Right lobe of liver (tissue), 6 donors: ENCODE results near the gene MEGF8. TPM values are rescaled to one million over a fixed set of nuclear protein-coding genes. Genes with fewer than 3 reads are reported as not detected.

ENCODE experiments used
- ATAC-seq, 4 donors: fragments of 200-7000 bp; cut with Tn5 transposase; one replicate each; pipeline ENCODE4 v1.9.1; 2020; ENCODE audit warnings: mild to moderate bottlenecking in 4 of 4, moderate library complexity in 4 of 4
- DNase-seq, 3 donors: peaks; one replicate each; pipeline ENCODE4 v3.0.0-alpha.2; 2020
- H3K27ac ChIP-seq, 3 donors: fragments of 200-600 bp; one replicate each; pipeline ENCODE4 v1.8.0; 2022
- H3K27me3 ChIP-seq, 2 donors: fragments of 200-600 bp; one replicate each; pipeline ENCODE4 v1.8.0; 2022
- H3K36me3 ChIP-seq, 4 donors: fragments of 200-600 bp; sonication (generic) in 1 of 4; one replicate each; pipeline versions ENCODE4 v1.5.1 to v1.8.0; 2017 to 2022; ENCODE audit warnings: control low read depth in 1 of 4
- H3K4me1 ChIP-seq, 4 donors: fragments of 200-600 bp; sonication (generic) in 1 of 4; one replicate each; pipeline versions ENCODE4 v1.5.1 to v1.8.0; 2017 to 2022; ENCODE audit warnings: control low read depth in 1 of 4
- H3K4me3 ChIP-seq, 3 donors: fragments of 200-600 bp; one replicate each; pipeline ENCODE4 v1.8.0; 2022
- H3K9me3 ChIP-seq, 4 donors: fragments of 200-600 bp; sonication (generic) in 1 of 4; one replicate each; pipeline versions ENCODE4 v1.5.1 to v1.8.0; 2017 to 2022; ENCODE audit warnings: control low read depth in 1 of 4
- POLR2A ChIP-seq: fragments of 450-650 bp; IDR thresholded peaks from one replicate; pipeline ENCODE4 v1.6.1; 2017; ENCODE audit warnings: antibody characterized with exemption, mild to moderate bottlenecking
- WGBS: methylation state at CpG from one replicate; pipeline ENCODE4 v1.1.6; 2018; ENCODE audit warnings: low coverage, low lambda C conversion rate; ENCODE audit not compliant: insufficient coverage; ENCODE audit errors: missing lambda C conversion rate; 5-methylcytosine and 5-hydroxymethylcytosine counted together
- intact Hi-C, 2 donors: fragments of 100-400 bp; cut with DNase I; formaldehyde crosslinking; loops; one replicate each; pipeline versions ENCODE4 v1.11.2 to v1.14.1; 2022
- total RNA-seq, 6 experiments: library from RNA; depleted of rRNA in 2 of 6; stranded (reverse); fragments of >200 nt in 2 of 6; fragmentation: NEBNext Ultra II Directional in 3 of 6; extraction: Animal tissue kit (Norgen Biotek cat#: 25700) in 3 of 6; gene quantifications; one replicate each; pipeline versions ENCODE4 v1.1.0 to v1.2.4, GENCODE V29; 2016 to 2023
- TF ChIP-seq, protein P1 (sequence below), 4 donors: fragments of 200-600 bp in 3 of 4; fragments of 450-650 bp in 1 of 4; IDR thresholded peaks; one replicate each; pipeline versions ENCODE4 v1.5.1 to v1.8.0; 2016 to 2022; ENCODE audit warnings: antibody characterized with exemption in 4 of 4, mild to moderate bottlenecking in 2 of 4
- donor health status: DM: no; HTN: yes; CAD: no.
- donor health status: DM: no; HTN: no; CAD: no.
- donor health status: DM: no; HTN: no; CAD: no.
- donor health status: DM: no; HTN: yes; CAD: no.
- donor health status: DM: no; HTN: yes; CAD: no.

The MEGF8 gene
- total RNA-seq, 6 experiments from 2014 or later = 5.5 to 11.0 (median 8.7) TPM

DNA sequence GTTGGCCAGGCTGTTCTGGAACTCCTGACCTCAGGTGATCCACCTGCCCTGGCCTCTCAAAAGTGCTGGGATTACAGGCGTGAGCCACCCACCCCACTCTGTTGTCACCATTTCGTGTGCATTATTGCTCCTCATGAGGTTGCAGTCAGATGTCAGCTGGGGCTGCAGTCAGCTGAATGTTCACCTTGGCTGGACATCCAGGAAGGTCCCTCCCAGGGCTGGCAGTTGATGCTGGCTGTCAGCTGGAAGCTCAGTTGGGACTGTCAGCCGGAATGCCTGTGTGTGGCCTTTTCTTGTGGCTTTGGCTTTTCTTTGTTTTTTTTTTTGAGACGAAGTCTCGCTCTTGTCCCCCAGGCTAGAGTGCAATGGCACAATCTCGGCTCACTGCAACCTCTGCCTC, 6.6 kb downstream of the MEGF8 start:
- intact Hi-C loops = no loop called here
- TF ChIP-seq POLR2A = no peak
- TF ChIP-seq, protein P1, sequence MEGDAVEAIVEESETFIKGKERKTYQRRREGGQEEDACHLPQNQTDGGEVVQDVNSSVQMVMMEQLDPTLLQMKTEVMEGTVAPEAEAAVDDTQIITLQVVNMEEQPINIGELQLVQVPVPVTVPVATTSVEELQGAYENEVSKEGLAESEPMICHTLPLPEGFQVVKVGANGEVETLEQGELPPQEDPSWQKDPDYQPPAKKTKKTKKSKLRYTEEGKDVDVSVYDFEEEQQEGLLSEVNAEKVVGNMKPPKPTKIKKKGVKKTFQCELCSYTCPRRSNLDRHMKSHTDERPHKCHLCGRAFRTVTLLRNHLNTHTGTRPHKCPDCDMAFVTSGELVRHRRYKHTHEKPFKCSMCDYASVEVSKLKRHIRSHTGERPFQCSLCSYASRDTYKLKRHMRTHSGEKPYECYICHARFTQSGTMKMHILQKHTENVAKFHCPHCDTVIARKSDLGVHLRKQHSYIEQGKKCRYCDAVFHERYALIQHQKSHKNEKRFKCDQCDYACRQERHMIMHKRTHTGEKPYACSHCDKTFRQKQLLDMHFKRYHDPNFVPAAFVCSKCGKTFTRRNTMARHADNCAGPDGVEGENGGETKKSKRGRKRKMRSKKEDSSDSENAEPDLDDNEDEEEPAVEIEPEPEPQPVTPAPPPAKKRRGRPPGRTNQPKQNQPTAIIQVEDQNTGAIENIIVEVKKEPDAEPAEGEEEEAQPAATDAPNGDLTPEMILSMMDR (IDR thresholded peaks at IDR 0.05) = no peak
- Histone ChIP-seq H3K4me1 (no peaks in the 10 kb centered on the region), H3K27ac (no peak overlapping the region), H3K4me3 (no peak overlapping the region), H3K36me3 (no peaks in the 10 kb centered on the region), H3K9me3 (no peaks in the 10 kb centered on the region), H3K27me3 (no peaks in the 10 kb centered on the region)
- ATAC-seq (no peak), DNase-seq (no peak)
- 73% methylated on average over 3 of the region's 6 CpGs for WGBS

DNA sequence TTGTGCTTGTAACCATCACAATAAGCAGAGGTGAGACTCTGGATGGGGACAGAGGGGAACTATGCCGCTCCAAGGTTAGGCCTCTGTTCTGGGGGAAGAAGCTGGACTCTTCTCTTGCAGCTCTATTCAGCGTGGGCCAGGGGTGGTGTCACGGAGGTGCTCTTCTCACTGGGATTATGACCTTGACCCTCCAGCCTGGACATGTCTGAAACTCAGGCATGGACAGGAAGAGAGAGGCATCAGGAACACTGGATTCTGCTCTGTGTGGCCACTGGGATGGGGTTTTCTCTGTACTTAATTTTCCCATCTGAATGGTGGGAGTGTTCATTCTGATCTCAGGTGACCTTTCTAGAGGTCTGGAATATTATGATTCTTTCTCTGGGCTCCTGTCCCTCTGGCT, 7.6 kb downstream of the MEGF8 start:
- no peaks in the 10 kb centered on the region for H3K36me3 ChIP-seq
- no peaks in the 10 kb centered on the region for H3K9me3 ChIP-seq
- intact Hi-C loops = no loop called here
- H3K27me3 ChIP-seq = no peaks in the 10 kb centered on the region
- no peak for ATAC-seq
- DNase-seq = no peak
- no peaks in the 10 kb centered on the region for H3K4me1 ChIP-seq
- no peak overlapping the region for H3K27ac ChIP-seq
- TF ChIP-seq, protein P1 (IDR thresholded peaks at IDR 0.05) = no peak
- no peak for TF ChIP-seq POLR2A
- no CpG with 5 or more reads among the region's 3 CpGs for WGBS
- no peak overlapping the region for H3K4me3 ChIP-seq

GRCh38 chr19:42333975-42334696, 8.7 kb downstream of the MEGF8 start:
- no peaks in the 10 kb centered on the region for H3K9me3 ChIP-seq
- no peak for DNase-seq
- no peak overlapping the region for H3K27ac ChIP-seq
- ATAC-seq = peak in 1 of 4 donors; percentile 8
- intact Hi-C loops = no loop called here
- no peaks in the 10 kb centered on the region for H3K27me3 ChIP-seq
- no peaks in the 10 kb centered on the region for H3K4me1 ChIP-seq
- H3K4me3 ChIP-seq = no peak overlapping the region
- TF ChIP-seq, protein P1 (IDR thresholded peaks at IDR 0.05) = no peak
- no peak for TF ChIP-seq POLR2A
- WGBS = 70% methylated on average over 7 of the region's 21 CpGs
- H3K36me3 ChIP-seq = no peaks in the 10 kb centered on the region

DNA sequence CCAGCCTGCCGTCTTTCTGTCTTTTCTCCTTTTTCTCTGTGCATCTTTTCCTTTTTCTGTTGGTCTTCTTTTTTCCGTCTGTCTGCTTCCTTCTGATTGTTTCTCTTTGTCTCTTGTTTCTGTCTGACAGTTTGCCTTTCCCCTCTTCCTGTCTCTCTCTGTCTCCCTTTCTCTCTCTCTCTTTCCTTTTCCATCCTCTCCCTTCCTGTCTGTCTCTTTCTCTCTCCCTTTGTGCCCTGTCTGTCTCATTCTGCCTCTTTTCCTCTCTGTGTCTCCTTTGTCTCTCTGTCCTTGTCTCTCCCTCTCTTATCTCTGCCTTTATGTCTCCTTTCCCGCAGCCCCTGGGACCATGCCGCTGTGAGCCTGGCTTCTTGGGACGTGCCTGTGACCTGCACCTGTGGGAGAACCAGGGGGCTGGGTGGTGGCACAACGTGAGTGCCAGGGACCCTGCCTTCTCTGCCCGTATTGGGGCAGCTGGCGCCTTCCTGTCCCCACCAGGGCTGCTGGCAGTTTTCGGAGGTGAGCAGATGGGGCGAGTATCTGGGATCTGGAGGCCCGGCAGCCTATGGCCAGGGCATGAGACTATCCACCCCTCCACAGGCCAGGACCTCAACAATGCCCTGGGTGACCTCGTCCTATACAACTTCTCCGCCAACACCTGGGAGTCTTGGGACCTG, 9.4 kb downstream of the MEGF8 start:
- H3K36me3 ChIP-seq = no peaks in the 10 kb centered on the region
- ATAC-seq = no peak
- WGBS = 78% methylated on average over 6 of the region's 13 CpGs
- H3K9me3 ChIP-seq = no peaks in the 10 kb centered on the region
- H3K4me1 ChIP-seq = no peaks in the 10 kb centered on the region
- no peaks in the 10 kb centered on the region for H3K27me3 ChIP-seq
- intact Hi-C loops = no loop called here
- DNase-seq = no peak
- TF ChIP-seq, protein P1 (IDR thresholded peaks at IDR 0.05) = no peak
- no peak for TF ChIP-seq POLR2A
- H3K4me3 ChIP-seq = no peak overlapping the region
- no peak overlapping the region for H3K27ac ChIP-seq
